LHCN-M2 (cell line): Measurements from ENCODE around the gene TMEM258. TPM values are rescaled to one million over a fixed set of nuclear protein-coding genes. Genes with fewer than 3 reads are reported as not detected.

Source experiments
- DNase-seq: peaks from one replicate; pipeline ENCODE4 v3.0.0-alpha.2; 2012; ENCODE audit warnings: low read depth
- total RNA-seq: library from RNA; depleted of rRNA; stranded (reverse); fragments of >200 nt; gene quantifications from 2 replicates; pipeline ENCODE4 v1.2.3, GENCODE V29; 2014

TMEM258 gene
- total RNA-seq, 1 experiment from 2014 or later = 46.0 TPM

DNA sequence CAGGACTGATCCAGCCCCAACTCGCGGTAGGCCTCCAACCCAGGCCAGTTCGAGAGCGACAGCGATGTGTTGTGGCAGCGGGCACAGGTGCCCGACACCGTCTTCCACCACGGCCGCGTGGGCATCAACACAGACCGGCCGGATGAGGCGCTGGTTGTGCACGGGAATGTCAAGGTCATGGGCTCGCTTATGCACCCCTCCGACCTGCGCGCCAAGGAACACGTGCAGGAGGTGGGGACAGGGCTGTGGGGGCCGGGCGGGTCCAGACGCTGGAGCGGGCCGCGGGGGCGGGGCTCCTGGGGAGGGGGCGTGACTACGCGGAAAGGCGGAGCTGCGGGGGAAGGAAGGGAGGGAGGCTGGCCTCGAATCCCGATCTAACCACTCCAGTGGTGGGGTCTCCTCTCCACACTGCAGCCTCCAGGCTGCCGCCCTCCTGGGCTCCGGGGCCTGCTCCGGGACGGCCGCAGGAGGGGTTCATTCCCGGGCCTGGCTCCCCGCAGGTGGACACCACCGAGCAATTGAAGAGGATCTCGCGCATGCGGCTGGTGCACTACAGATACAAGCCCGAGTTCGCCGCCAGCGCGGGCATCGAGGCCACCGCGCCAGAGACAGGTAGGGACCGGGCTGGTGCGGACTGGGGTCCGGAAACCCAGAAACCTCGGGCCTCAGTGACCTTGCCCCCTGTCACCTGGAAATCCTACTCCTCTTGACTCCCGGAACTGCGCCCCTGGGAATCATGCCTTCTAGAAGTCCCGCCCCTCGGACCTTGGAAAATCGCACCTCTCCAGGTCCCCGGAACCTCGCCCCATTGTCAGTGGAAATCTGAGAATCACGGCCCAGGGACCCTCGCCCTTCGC lies 14.9 kb downstream of the TMEM258 start:
- no peak for DNase-seq

- DNase-seq = peak; percentile 45
Measured at GRCh38 chr11:61776561-61777075, 15.8 kb downstream of the TMEM258 start.

- no peak for DNase-seq
Measured at GRCh38 chr11:61775606-61776554, 16.5 kb downstream of the TMEM258 start.

DNA sequence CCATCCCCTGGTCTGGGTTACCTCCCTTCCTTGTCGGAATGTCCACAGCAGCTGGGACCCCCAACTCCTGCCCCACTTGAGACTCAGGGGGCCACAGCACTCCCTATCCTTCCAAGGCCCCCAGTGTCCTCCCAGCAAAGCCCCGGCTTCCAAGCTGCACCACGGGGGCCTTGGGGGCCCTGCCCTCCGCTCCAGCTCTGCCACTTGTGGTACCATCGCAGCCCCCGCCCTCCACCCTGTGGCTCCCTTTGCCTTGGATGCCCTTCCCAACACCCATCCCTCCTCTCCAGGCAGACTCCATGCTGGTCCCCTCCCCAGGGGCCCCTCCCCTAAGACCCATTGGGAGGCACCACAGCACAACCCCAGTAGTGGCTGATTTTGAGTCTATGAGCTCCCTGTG lies 17.3 kb downstream of the TMEM258 start:
- DNase-seq = no peak

GRCh38 chr11:61774411-61774810 lies 18.0 kb downstream of the TMEM258 start:
- no peak for DNase-seq

GRCh38 chr11:61773809-61774208 lies 18.6 kb downstream of the TMEM258 start:
- DNase-seq = no peak

GRCh38 chr11:61773356-61773755 lies 19.0 kb downstream of the TMEM258 start:
- DNase-seq = no peak

- DNase-seq = no peak
Measured at GRCh38 chr11:61771985-61772455, 20.4 kb downstream of the TMEM258 start.

DNA sequence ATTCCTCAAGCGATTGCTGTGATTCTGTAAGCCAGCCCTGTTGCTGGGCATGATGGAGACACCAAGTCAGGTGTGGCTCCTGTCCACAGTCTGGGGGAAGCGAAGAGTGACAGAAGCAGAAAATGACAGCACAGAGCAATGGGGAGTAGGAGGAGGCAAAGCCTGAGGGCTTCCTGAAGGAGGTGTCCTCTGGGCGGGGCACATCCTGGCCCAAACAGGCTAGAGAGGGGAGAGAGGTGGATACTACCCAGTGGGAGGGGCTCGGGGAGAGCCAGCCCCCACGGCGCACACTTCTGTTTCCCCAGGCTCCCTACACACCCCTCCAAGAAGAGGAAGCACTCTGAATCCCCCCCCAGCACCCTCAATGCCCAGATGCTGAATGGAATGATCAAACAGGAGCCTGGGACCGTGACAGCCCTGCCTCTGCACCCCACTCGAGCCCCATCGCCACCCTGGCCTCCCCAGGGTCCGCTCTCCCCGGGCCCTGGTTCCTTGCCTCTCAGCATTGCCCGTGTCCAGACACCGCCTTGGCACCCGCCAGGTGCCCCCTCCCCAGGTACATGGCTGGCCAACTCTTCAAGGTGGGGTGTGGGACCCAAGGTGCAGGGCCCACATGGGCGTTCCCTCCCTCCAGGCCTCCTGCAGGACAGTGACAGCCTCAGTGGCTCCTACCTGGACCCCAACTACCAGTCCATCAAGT lies 21.1 kb downstream of the TMEM258 start:
- DNase-seq = no peak

GRCh38 chr11:61769946-61770683 lies 22.3 kb downstream of the TMEM258 start:
- no peak for DNase-seq

DNA sequence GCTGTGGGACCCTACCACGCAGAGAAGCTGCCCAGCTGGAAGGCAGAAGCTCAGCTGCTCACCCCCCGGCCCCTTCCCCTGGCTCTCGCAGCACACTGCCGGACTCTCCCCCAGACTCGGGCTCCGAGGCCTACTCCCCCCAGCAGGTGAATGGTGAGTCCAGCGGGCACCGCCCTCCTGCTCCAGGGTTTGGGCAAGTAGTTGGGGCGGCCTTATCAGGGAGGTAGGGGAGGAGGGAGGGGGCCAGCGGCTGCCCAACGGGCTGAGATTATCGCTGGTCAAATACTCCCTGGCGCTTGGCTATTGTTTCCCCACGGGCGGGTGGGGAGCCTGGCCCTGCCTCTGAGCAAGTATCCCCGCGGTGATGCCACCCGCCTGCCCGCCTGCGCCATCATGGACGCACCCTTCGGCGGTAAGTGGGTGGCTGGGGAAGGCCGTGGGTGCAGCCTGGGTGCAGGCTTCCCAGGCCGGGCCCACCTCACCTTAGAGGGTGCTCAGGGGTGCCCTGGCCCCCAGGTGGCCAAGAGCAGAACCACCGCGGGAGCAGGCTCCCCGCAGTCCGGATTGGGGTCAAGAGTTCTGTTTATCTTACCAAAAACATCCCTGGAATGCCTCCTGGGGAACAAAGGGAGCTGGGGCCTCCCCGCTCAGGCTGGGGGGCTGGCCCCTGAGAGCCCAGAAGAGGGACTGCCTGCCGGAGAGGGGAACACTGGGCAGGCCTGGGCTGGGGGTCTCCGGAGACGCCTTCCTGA lies 23.1 kb downstream of the TMEM258 start:
- DNase-seq = no peak

- DNase-seq = no peak
Measured at GRCh38 chr11:61768376-61769076, 23.9 kb downstream of the TMEM258 start.

DNA sequence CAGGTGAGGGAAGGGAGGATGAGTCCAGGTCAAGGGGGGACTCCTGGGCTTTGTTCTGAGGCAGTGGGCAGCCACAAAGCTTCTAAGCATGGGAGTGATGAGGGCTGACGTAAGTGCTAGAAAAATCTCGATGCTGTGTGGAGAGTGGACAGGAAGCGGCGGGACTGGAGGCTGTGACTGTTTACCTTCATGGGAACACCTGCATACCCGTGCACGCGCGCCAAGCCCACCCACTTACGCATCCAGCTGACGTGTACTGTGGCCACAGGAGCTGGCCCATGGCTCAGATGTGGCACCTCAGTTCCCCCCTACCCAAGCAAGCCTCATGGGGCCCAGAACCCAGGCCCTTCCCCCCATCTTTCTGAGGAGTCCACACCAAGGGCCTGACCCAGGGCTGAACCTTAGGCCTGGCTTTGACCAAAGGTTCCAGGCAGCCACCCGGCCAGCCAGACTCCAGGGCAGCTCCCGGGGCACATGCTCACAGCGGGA lies 26.0 kb downstream of the TMEM258 start:
- no peak for DNase-seq

DNA sequence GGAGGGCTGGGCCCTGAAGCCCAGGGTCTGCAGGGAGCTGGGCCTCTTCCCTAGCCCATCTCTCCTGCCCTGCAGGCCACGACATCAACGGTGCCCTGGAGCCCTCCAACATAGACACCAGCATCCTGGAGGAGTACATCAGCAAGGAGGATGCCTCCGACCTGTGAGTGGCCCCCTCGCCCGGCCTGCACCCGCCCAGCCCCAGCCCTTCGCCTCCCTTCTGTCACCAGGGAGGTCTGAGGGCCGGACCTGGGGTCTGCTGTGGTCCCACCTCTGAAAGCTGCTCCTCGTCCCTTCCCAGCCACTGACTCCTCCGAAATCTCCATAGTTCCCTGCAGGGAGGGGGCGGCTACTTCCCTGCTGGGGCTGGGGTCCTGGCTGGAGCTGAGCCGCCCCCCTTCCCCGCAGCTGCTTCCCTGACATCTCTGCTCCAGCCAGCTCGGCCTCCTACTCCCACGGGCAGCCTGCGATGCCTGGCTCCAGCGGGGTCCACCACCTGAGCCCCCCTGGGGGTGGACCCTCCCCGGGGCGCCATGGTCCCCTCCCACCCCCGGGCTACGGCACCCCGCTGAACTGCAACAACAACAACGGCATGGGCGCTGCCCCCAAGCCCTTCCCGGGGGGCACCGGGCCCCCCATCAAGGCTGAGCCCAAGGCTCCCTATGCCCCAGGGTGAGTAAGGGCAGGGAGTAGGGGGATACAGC lies 26.7 kb downstream of the TMEM258 start:
- DNase-seq = no peak

DNA sequence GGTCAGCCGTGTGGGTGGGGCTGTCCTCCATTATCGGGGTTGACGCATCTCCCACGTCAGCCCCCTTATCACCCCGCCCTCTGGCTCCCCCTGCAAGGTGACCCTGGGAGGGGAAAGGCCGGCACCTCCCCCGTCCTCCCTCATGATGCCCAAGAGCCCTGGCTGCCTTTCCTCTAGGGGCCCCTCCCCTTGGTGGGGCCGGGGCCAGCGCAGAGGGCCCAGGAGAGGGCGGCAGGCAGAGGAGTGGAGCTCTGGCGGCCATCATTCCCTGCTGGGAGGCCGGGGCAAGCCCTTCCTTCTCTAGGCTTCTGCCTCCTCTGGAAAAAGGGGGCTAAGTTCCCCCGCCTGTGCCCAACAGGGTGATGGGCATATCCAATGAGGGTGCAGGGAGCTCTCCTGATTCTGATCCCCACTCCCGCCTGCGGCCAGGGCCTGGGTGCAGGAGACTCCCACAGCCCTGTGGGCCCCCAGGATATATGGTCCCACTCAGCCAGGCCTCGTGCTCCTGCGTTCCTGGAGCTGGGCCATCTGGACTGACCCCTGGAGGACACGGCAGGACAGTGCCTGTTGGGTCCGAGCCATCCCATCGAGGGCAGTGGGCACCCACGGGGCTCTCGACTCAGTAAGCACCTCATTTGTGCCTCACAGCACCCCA lies 27.7 kb downstream of the TMEM258 start:
- no peak for DNase-seq

DNA sequence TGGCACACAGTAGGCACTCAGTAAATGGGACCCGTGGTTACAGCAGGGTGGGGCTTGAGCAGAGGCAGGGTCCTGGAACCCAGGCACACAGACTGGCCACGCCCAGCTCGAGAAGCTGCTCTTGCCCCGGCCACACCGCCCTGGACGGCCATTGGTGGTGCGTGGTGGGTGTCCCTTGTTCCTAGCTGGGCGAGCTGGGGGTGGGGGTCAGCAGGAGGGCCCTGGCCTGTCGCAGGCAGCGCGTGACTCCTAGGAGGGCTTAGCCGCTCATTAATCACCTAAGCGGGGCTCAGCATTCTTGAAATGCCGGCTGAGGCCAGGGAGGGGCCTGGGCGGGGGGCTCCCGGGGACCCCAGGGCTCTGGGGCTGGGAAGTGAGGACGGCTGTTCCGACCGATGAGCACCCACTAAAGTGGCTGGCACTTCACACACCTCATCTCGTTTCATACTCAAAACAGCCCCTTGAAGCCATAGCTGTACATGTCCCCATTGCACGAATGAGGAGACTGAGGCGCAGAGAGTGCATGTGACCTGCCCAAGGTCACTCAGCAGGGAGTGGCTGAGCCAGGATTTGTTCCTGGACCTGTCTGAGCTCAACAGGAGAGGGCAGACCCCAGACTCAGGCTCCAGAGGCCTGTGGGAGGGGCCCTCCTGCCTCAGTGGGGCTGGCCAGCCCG lies 28.3 kb downstream of the TMEM258 start:
- no peak for DNase-seq

GRCh38 chr11:61762798-61763197 lies 29.6 kb downstream of the TMEM258 start:
- DNase-seq = no peak
